Right lobe of liver (tissue), 6 donors: Measurements from ENCODE around the gene B3GALT4. TPM values are rescaled to one million over a fixed set of nuclear protein-coding genes. Genes with fewer than 3 reads are reported as not detected.

ENCODE experiments used
- ATAC-seq, 4 donors: fragments of 200-7000 bp; cut with Tn5 transposase; one replicate each; pipeline ENCODE4 v1.9.1; 2020; ENCODE audit warnings: mild to moderate bottlenecking in 4 of 4, moderate library complexity in 4 of 4
- DNase-seq, 3 donors: peaks; one replicate each; pipeline ENCODE4 v3.0.0-alpha.2; 2020
- H3K27ac ChIP-seq, 3 donors: fragments of 200-600 bp; one replicate each; pipeline ENCODE4 v1.8.0; 2022
- H3K27me3 ChIP-seq, 2 donors: fragments of 200-600 bp; one replicate each; pipeline ENCODE4 v1.8.0; 2022
- H3K36me3 ChIP-seq, 4 donors: fragments of 200-600 bp; sonication (generic) in 1 of 4; one replicate each; pipeline versions ENCODE4 v1.5.1 to v1.8.0; 2017 to 2022; ENCODE audit warnings: control low read depth in 1 of 4
- H3K4me1 ChIP-seq, 4 donors: fragments of 200-600 bp; sonication (generic) in 1 of 4; one replicate each; pipeline versions ENCODE4 v1.5.1 to v1.8.0; 2017 to 2022; ENCODE audit warnings: control low read depth in 1 of 4
- H3K4me3 ChIP-seq, 3 donors: fragments of 200-600 bp; one replicate each; pipeline ENCODE4 v1.8.0; 2022
- H3K9me3 ChIP-seq, 4 donors: fragments of 200-600 bp; sonication (generic) in 1 of 4; one replicate each; pipeline versions ENCODE4 v1.5.1 to v1.8.0; 2017 to 2022; ENCODE audit warnings: control low read depth in 1 of 4
- CTCF ChIP-seq, 4 donors: fragments of 200-600 bp in 3 of 4; fragments of 450-650 bp in 1 of 4; IDR thresholded peaks; one replicate each; pipeline versions ENCODE4 v1.5.1 to v1.8.0; 2016 to 2022; ENCODE audit warnings: antibody characterized with exemption in 4 of 4, mild to moderate bottlenecking in 2 of 4
- POLR2A ChIP-seq: fragments of 450-650 bp; IDR thresholded peaks from one replicate; pipeline ENCODE4 v1.6.1; 2017; ENCODE audit warnings: antibody characterized with exemption, mild to moderate bottlenecking
- WGBS: methylation state at CpG from one replicate; pipeline ENCODE4 v1.1.6; 2018; ENCODE audit warnings: low coverage, low lambda C conversion rate; ENCODE audit not compliant: insufficient coverage; ENCODE audit errors: missing lambda C conversion rate; 5-methylcytosine and 5-hydroxymethylcytosine counted together
- intact Hi-C, 2 donors: fragments of 100-400 bp; cut with DNase I; formaldehyde crosslinking; loops; one replicate each; pipeline versions ENCODE4 v1.11.2 to v1.14.1; 2022
- total RNA-seq, 6 experiments: library from RNA; depleted of rRNA in 2 of 6; stranded (reverse); fragments of >200 nt in 2 of 6; fragmentation: NEBNext Ultra II Directional in 3 of 6; extraction: Animal tissue kit (Norgen Biotek cat#: 25700) in 3 of 6; gene quantifications; one replicate each; pipeline versions ENCODE4 v1.1.0 to v1.2.4, GENCODE V29; 2016 to 2023
- donor health status: DM: no; HTN: yes; CAD: no.
- donor health status: DM: no; HTN: no; CAD: no.
- donor health status: DM: no; HTN: no; CAD: no.
- donor health status: DM: no; HTN: yes; CAD: no.
- donor health status: DM: no; HTN: yes; CAD: no.

B3GALT4 gene
- total RNA-seq, 6 experiments from 2014 or later: 0.79 to 1.7 (median 1.4) TPM

- H3K4me3 ChIP-seq: no peak overlapping the region
- H3K27ac ChIP-seq: no peak overlapping the region
- no peak for DNase-seq
- H3K4me1 ChIP-seq: no peaks in the 10 kb centered on the region
- H3K9me3 ChIP-seq: no peaks in the 10 kb centered on the region
- WGBS: 92% methylated on average over 6 of the region's 7 CpGs
- intact Hi-C loops: no loop called here
- no peaks in the 10 kb centered on the region for H3K27me3 ChIP-seq
- ATAC-seq: peak in 1 of 4 donors; percentile 19
- TF ChIP-seq POLR2A: no peak
- TF ChIP-seq CTCF (IDR thresholded peaks at IDR 0.05): no peak
- H3K36me3 ChIP-seq: peaks cover 6 to 70% (median 14%) of the 10 kb centered on the region in 4 donors
Measured at GRCh38 chr6:33264015-33264414, 12.9 kb upstream of the B3GALT4 start.

DNA sequence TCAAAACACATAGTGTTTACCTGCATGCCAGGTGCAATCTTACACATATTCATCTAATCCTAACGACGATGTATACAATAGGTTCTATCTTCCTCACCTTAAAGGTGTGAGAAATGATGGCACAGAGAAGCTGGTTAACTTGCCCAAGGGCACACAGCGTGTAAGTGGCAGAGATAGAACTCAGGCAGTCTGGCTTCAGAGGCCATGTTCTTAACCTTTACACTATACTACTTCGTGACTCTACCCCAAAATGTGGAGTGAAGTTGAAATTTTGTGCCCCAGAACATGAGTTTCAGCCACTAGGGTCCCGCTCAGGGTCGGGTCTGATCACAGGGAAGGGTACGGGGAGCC, 5.8 kb upstream of the B3GALT4 start:
- H3K27me3 ChIP-seq: no peaks in the 10 kb centered on the region
- H3K4me3 ChIP-seq: peak overlapping the region; percentile 60 to 95 (median 91)
- TF ChIP-seq POLR2A (no peak), CTCF (IDR thresholded peaks at IDR 0.05) (no peak)
- no peaks in the 10 kb centered on the region for H3K9me3 ChIP-seq
- H3K27ac ChIP-seq: peak overlapping the region; percentile 87 to 90 (median 89)
- peaks cover 6 to 55% (median 14%) of the 10 kb centered on the region in 4 donors for H3K36me3 ChIP-seq
- intact Hi-C loops: no loop called here
- WGBS: 1% methylated on average over 6 of the region's 7 CpGs
- H3K4me1 ChIP-seq: peaks cover 1 to 42% (median 18%) of the 10 kb centered on the region in 4 donors
- ATAC-seq (peak in 3 of 4 donors; percentile 7 to 33 (median 15)), DNase-seq (no peak)

DNA sequence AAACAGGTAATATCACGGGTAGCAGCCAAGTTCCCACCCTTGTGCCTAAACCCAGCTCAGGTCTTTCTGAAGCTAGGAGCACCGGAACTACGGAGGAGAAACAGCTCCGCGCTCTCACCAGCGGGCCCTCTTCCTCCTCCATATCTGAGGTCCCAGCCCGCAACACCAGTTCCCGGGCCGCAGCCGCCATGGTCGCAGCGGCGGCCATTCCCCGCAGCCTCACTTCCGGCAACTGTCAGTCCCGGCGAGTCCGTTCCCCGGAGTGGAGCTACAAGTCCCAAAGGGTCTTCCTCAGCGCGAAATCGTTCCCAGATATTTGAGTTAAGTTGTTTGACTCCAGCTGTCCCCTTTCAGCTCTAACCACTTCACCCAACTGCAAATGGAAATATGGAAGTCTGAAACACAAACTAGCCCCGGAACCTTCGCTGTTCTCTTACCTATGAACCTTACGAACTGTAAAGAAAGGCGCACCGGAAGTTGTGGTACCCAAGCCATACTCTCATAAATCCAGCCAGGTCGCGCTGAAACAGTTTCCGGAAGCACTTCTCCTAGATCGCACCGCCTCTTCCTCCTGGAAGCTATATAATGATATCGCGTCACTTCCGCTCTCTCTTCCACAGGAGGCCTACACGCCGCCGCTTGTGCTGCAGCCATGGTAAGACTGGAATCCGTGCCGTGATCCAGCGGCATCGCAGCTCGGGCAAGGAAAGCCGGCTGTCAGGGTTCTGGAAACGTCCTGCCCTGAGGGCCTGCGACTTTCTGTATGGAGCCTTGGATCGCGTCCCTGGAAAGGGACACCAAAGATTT, 5.3 kb upstream of the B3GALT4 start, which contains the start of the genes RPS18 and VPS52:
TSS of gene RPS18 (plus strand) at position 608 of the 807 bp plus-strand sequence. CDS start at position 653, 45 bp downstream.
TSS of gene VPS52 (minus strand) at position 409 of the 807 bp plus-strand sequence. CDS start at position 208, 201 bp downstream.
- Histone ChIP-seq H3K4me1 (peaks cover 2 to 48% (median 21%) of the 10 kb centered on the region in 4 donors), H3K9me3 (no peaks in the 10 kb centered on the region), H3K4me3 (peak within 1 kb of the TSS; percentile 60 to 95 (median 91)), H3K27me3 (no peaks in the 10 kb centered on the region), H3K27ac (peak within 1 kb of the TSS; percentile 87 to 90 (median 89)), H3K36me3 (peaks cover 2 to 55% (median 14%) of the 10 kb centered on the region in 4 donors)
- ATAC-seq (peak; percentile 93 to 95 (median 93)), DNase-seq (peak; percentile 89 to 95 (median 93))
- intact Hi-C loops: no loop called here
- TF ChIP-seq CTCF (IDR thresholded peaks at IDR 0.05) (no peak), POLR2A (peak; percentile 93)
- 2% methylated on average over 24 of the region's 48 CpGs for WGBS

DNA sequence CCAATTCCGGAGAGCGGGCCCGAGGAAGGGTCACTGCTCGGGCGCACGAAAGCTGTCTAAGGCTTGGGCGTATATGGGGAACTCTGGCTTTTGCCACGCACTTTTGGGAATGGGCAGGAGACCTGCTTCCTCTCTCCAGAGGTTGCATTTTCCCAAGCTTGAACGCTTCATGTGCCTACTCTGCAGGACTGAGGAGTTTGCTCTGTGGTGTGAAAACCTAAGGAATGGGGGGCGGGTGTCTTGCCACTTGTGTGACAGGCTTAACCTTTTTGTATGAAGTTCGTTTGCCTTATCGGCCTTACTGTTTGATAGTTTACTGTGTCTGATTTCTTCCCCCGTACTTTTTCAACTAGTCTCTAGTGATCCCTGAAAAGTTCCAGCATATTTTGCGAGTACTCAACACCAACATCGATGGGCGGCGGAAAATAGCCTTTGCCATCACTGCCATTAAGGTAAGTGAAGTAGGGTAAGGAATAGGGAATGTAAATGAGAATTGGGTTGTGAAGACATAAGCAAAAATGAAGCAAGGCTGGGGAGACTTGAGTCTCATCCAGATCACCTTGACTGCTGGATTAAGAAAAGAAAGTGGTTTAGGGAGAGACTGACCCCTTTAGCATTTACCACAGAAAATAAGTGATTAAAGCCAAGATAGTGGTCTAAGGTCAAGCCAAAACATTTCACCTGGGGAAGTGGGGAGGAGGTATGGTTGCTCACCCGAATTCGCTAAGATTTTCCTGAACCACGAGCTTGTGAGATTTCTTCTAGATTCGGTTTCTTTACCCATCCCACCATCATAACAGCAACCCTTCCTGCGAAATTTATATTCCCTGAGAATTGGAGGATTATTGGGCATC, 4.4 kb upstream of the B3GALT4 start:
- DNase-seq (no peak), ATAC-seq (peak; percentile 11 to 44 (median 16))
- TF ChIP-seq POLR2A (no peak), CTCF (IDR thresholded peaks at IDR 0.05) (no peak)
- Histone ChIP-seq H3K4me3 (peak overlapping the region; percentile 60 to 95 (median 91)), H3K27ac (peak overlapping the region; percentile 56 to 89 (median 58)), H3K36me3 (peaks cover 0 to 47% (median 10%) of the 10 kb centered on the region in 4 donors), H3K27me3 (no peaks in the 10 kb centered on the region), H3K4me1 (peaks cover 2 to 49% (median 21%) of the 10 kb centered on the region in 4 donors), H3K9me3 (no peaks in the 10 kb centered on the region)
- WGBS: 16% methylated on average over 14 of the region's 22 CpGs
- intact Hi-C loops: no loop called here
